Fibroblast of peridontal ligament (primary cell): ENCODE measurements around the gene OR5AU1.

Source experiments
- DNase-seq: peaks from one replicate; pipeline ENCODE4 v3.0.0-alpha.2; 2010; ENCODE audit errors: extremely low read depth

OR5AU1 gene

GRCh38 chr14:21107283-21107800 is 48.5 kb downstream of the OR5AU1 start:
- DNase-seq = no peak

GRCh38 chr14:21106498-21107282 is 49.2 kb downstream of the OR5AU1 start:
- peak; percentile 80 for DNase-seq

GRCh38 chr14:21106176-21106497 is 49.7 kb downstream of the OR5AU1 start:
- DNase-seq = peak; percentile 33

- DNase-seq = no peak
Measured at GRCh38 chr14:21105095-21105494, 50.8 kb downstream of the OR5AU1 start.
